ENCODE results near the gene KIAA1755.

KIAA1755 gene

GRCh38 chr20:38202153-38202981, 58.2 kb downstream of the KIAA1755 start:
- no peak for DNase-seq (ENCODE audit: low read depth)

- no peak for DNase-seq (ENCODE audit: low read depth)
Observed at GRCh38 chr20:38201356-38201755, 59.2 kb downstream of the KIAA1755 start.

- no peak for DNase-seq (ENCODE audit: low read depth)
Observed at GRCh38 chr20:38200646-38201045, 59.9 kb downstream of the KIAA1755 start.

- DNase-seq (ENCODE audit: low read depth) = no peak
Observed at GRCh38 chr20:38199501-38200390, 60.8 kb downstream of the KIAA1755 start.

GRCh38 chr20:38198238-38198861, 62.2 kb downstream of the KIAA1755 start:
- DNase-seq (ENCODE audit: low read depth) = no peak

- no peak for DNase-seq (ENCODE audit: low read depth)
Observed at GRCh38 chr20:38197619-38198018, 62.9 kb downstream of the KIAA1755 start.

- no peak for DNase-seq (ENCODE audit: low read depth)
Observed at GRCh38 chr20:38197217-38197616, 63.3 kb downstream of the KIAA1755 start.

GRCh38 chr20:38196592-38196991, 63.9 kb downstream of the KIAA1755 start:
- DNase-seq (ENCODE audit: low read depth) = no peak

- DNase-seq (ENCODE audit: low read depth) = no peak
Observed at GRCh38 chr20:38196076-38196475, 64.5 kb downstream of the KIAA1755 start.

- DNase-seq (ENCODE audit: low read depth) = no peak
Observed at GRCh38 chr20:38195521-38195920, 65.0 kb downstream of the KIAA1755 start.

GRCh38 chr20:38194971-38195504, 65.5 kb downstream of the KIAA1755 start:
- no peak for DNase-seq (ENCODE audit: low read depth)

- DNase-seq (ENCODE audit: low read depth) = no peak
Observed at GRCh38 chr20:38193586-38194105, 66.9 kb downstream of the KIAA1755 start.

GRCh38 chr20:38192323-38192885, 68.1 kb downstream of the KIAA1755 start:
- no peak for DNase-seq (ENCODE audit: low read depth)

- DNase-seq (ENCODE audit: low read depth) = no peak
Observed at GRCh38 chr20:38191654-38192053, 68.9 kb downstream of the KIAA1755 start.

- no peak for DNase-seq (ENCODE audit: low read depth)
Observed at GRCh38 chr20:38190936-38191371, 69.6 kb downstream of the KIAA1755 start.

GRCh38 chr20:38190166-38190565, 70.4 kb downstream of the KIAA1755 start:
- DNase-seq (ENCODE audit: low read depth) = no peak

- DNase-seq (ENCODE audit: low read depth) = no peak
Observed at GRCh38 chr20:38187517-38187916, 73.0 kb downstream of the KIAA1755 start.

GRCh38 chr20:38186788-38187221, 73.7 kb downstream of the KIAA1755 start:
- no peak for DNase-seq (ENCODE audit: low read depth)

- no peak for DNase-seq (ENCODE audit: low read depth)
Observed at GRCh38 chr20:38184101-38184500, 76.4 kb downstream of the KIAA1755 start.

GRCh38 chr20:38181971-38182370, 78.6 kb downstream of the KIAA1755 start:
- DNase-seq (ENCODE audit: low read depth) = no peak

- no peak for DNase-seq (ENCODE audit: low read depth)
Observed at GRCh38 chr20:38181207-38181801, 79.2 kb downstream of the KIAA1755 start.

Data from T follicular helper cell (primary cell).